Testis (tissue), 2 donors: ENCODE results near the gene MYBPC1.

ENCODE experiments used
- POLR2A ChIP-seq: fragments of 450-650 bp; IDR thresholded peaks from one replicate; pipeline ENCODE4 v1.6.1; 2017; ENCODE audit warnings: antibody characterized with exemption, mild to moderate bottlenecking, moderate library complexity
- TF ChIP-seq, protein P1 (sequence below), 3 experiments: fragments of 450-650 bp in 2 of 3; fragments of 200-600 bp in 1 of 3; sonication (generic) in 1 of 3; IDR thresholded peaks; one replicate each; pipeline ENCODE4 v1.5.1; 2016 to 2019; ENCODE audit warnings: antibody characterized with exemption in 3 of 3, mild to moderate bottlenecking in 2 of 3, moderate library complexity in 1 of 3

DNA sequence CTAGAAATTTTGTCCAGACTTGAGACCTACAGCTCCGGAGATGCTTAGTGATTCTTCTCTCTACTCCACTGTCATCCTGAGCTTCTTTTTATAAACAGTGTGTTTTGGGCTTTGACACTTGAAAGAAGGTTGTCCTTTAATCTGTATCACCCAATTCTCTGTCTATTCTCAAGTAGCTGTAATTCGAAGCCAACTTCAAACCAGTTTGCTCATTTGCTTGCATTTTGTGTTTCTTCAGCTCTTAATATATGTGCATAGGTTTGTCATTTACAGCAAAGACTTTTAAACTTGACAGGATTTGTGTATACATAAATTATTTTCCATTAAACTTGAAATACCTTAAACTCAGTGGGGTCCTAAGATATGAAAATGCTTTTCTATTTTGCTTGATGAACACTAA lies 16.4 kb upstream of the MYBPC1 start:
- TF ChIP-seq, protein P1, sequence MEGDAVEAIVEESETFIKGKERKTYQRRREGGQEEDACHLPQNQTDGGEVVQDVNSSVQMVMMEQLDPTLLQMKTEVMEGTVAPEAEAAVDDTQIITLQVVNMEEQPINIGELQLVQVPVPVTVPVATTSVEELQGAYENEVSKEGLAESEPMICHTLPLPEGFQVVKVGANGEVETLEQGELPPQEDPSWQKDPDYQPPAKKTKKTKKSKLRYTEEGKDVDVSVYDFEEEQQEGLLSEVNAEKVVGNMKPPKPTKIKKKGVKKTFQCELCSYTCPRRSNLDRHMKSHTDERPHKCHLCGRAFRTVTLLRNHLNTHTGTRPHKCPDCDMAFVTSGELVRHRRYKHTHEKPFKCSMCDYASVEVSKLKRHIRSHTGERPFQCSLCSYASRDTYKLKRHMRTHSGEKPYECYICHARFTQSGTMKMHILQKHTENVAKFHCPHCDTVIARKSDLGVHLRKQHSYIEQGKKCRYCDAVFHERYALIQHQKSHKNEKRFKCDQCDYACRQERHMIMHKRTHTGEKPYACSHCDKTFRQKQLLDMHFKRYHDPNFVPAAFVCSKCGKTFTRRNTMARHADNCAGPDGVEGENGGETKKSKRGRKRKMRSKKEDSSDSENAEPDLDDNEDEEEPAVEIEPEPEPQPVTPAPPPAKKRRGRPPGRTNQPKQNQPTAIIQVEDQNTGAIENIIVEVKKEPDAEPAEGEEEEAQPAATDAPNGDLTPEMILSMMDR (IDR thresholded peaks at IDR 0.05) = no peak
- no peak for TF ChIP-seq POLR2A
